Activated CD8-positive, alpha-beta T cell treated with anti-CD3 and anti-CD28 coated beads, Interleukin-2, amount 10 ng/mL, durations not matched to agents 7 days and 5 days (primary cell): Measurements from ENCODE around the gene ERC1. TPM values are rescaled to one million over a fixed set of nuclear protein-coding genes. Genes with fewer than 3 reads are reported as not detected.
"Not testable (repeated sequence)": the region's sequence is repeated elsewhere in the genome, so short reads cannot be mapped to it uniquely, and the experiment has no call there.

Source experiments
- ATAC-seq: fragments of 150-1000 bp; cut with Tn5 transposase; one replicate; pipeline ENCODE4 v1.10.0; 2021; ENCODE audit warnings: moderate library complexity
- CTCF ChIA-PET: fragments of 350-600 bp; sonication (Branson Sonifier 250); formaldehyde crosslinking; loops from one replicate; lab custom pipeline; 2021; ENCODE audit warnings: antibody characterized with exemption; lab: Charles Lee
- POLR2A ChIA-PET: fragments of 350-600 bp; sonication (Branson Sonifier 250); formaldehyde crosslinking; loops from one replicate; lab custom pipeline; 2021; ENCODE audit warnings: antibody characterized with exemption; lab: Charles Lee
- DNase-seq: peaks from one replicate; pipeline ENCODE4 v3.0.0-alpha.2; 2020
- H3K27ac Mint-ChIP-seq: one replicate; pipeline ENCODE4 v1.8.0; 2021; ENCODE audit warnings: mild to moderate bottlenecking, mixed read lengths
- H3K27me3 Mint-ChIP-seq: one replicate; pipeline ENCODE4 v1.8.0; 2021; ENCODE audit warnings: low read depth, mixed read lengths
- H3K36me3 Mint-ChIP-seq: one replicate; pipeline ENCODE4 v1.8.0; 2021; ENCODE audit warnings: low read depth, mixed read lengths
- H3K4me1 Mint-ChIP-seq: one replicate; pipeline ENCODE4 v1.8.0; 2021; ENCODE audit warnings: low read depth, mixed read lengths
- H3K4me3 Mint-ChIP-seq: one replicate; pipeline ENCODE4 v1.8.0; 2021; ENCODE audit warnings: mild to moderate bottlenecking, mixed read lengths
- H3K9me3 Mint-ChIP-seq: one replicate; pipeline ENCODE4 v1.8.0; 2022; ENCODE audit warnings: mixed read lengths; ENCODE audit not compliant: insufficient read depth
- total RNA-seq, 2 experiments: library from RNA; stranded (reverse); gene quantifications; one replicate each; pipeline ENCODE4 v1.2.3, GENCODE V29; 2021

The ERC1 gene
- total RNA-seq, 2 experiments from 2014 or later, result 25.2 to 32.9 TPM

- Mint-ChIP-seq H3K36me3 (no peaks in the 10 kb centered on the region), H3K27me3 (no peaks in the 10 kb centered on the region), H3K9me3 (no peaks in the 10 kb centered on the region), H3K27ac (no peak overlapping the region), H3K4me3 (no peak overlapping the region), H3K4me1 (peaks cover 17% of the 10 kb centered on the region)
- ChIA-PET POLR2A (no interaction called here), CTCF (interaction anchor here (6.0 kb wide), 1 partner anchor 15 kb away, joined by 43 read pairs; no protein-coding TSS in a partner anchor)
- no peak for DNase-seq
- ATAC-seq, result no peak
These were observed 141.3 kb downstream of the ERC1 start for GRCh38 chr12:1132311-1132710.

GRCh38 chr12:1138691-1139090 is 147.7 kb downstream of the ERC1 start:
- ChIA-PET CTCF (no interaction called here), POLR2A (no interaction called here)
- H3K4me3 Mint-ChIP-seq, result no peak overlapping the region
- ATAC-seq (no peak), DNase-seq (no peak)
- H3K27me3 Mint-ChIP-seq, result no peaks in the 10 kb centered on the region
- no peaks in the 10 kb centered on the region for H3K9me3 Mint-ChIP-seq
- no peaks in the 10 kb centered on the region for H3K4me1 Mint-ChIP-seq
- H3K36me3 Mint-ChIP-seq, result no peaks in the 10 kb centered on the region
- H3K27ac Mint-ChIP-seq, result no peak overlapping the region

GRCh38 chr12:1146758-1147157 is 155.7 kb downstream of the ERC1 start:
- CTCF ChIA-PET, POLR2A ChIA-PET, H3K4me1 Mint-ChIP-seq, DNase-seq, H3K27me3 Mint-ChIP-seq, H3K9me3 Mint-ChIP-seq, H3K36me3 Mint-ChIP-seq, H3K27ac Mint-ChIP-seq, ATAC-seq, H3K4me3 Mint-ChIP-seq: not testable (repeated sequence)

GRCh38 chr12:1147821-1148220 is 156.8 kb downstream of the ERC1 start:
- ChIA-PET POLR2A (no interaction called here), CTCF (no interaction called here)
- Mint-ChIP-seq H3K36me3 (peaks cover 4% of the 10 kb centered on the region), H3K27me3 (no peaks in the 10 kb centered on the region), H3K4me1 (peaks cover 4% of the 10 kb centered on the region), H3K27ac (no peak overlapping the region), H3K4me3 (no peak overlapping the region), H3K9me3 (no peaks in the 10 kb centered on the region)
- ATAC-seq (no peak), DNase-seq (no peak)

- Mint-ChIP-seq H3K36me3 (no peaks in the 10 kb centered on the region), H3K4me3 (no peak overlapping the region)
These were observed 166.0 kb downstream of the ERC1 start for GRCh38 chr12:1157046-1157445.

GRCh38 chr12:1161197-1161596 is 170.2 kb downstream of the ERC1 start:
- H3K9me3 Mint-ChIP-seq, result no peaks in the 10 kb centered on the region
- H3K4me1 Mint-ChIP-seq, result no peaks in the 10 kb centered on the region
- H3K4me3 Mint-ChIP-seq, result no peak overlapping the region
- no peaks in the 10 kb centered on the region for H3K36me3 Mint-ChIP-seq
- no peak for DNase-seq
- no peak for ATAC-seq
- no peak overlapping the region for H3K27ac Mint-ChIP-seq
- H3K27me3 Mint-ChIP-seq, result no peaks in the 10 kb centered on the region
- ChIA-PET POLR2A (no interaction called here), CTCF (interaction anchor here (1.4 kb wide), 1 partner anchor 8 kb away, joined by 3 read pairs; no protein-coding TSS in a partner anchor)

More at GRCh38 chr12:1157046-1157445, 166.0 kb downstream of the ERC1 start:
- peaks cover 4% of the 10 kb centered on the region for H3K4me1 Mint-ChIP-seq
- CTCF ChIA-PET, result interaction anchor here (1.1 kb wide), 1 partner anchor 39 kb away, joined by 3 read pairs; no protein-coding TSS in a partner anchor
- ATAC-seq (no peak), DNase-seq (no peak)
- H3K27ac Mint-ChIP-seq, result no peak overlapping the region
- H3K27me3 Mint-ChIP-seq, result no peaks in the 10 kb centered on the region
- H3K9me3 Mint-ChIP-seq, result no peaks in the 10 kb centered on the region
- POLR2A ChIA-PET, result no interaction called here

GRCh38 chr12:1162081-1162760 is 171.2 kb downstream of the ERC1 start:
- POLR2A ChIA-PET, result no interaction called here
- CTCF ChIA-PET, result interaction anchor here (1.2 to 1.4 kb wide), 2 partner anchors 9 to 44 kb away, joined by 3 to 5 read pairs; no protein-coding TSS in a partner anchor
- H3K4me1 Mint-ChIP-seq, result no peaks in the 10 kb centered on the region
- H3K27me3 Mint-ChIP-seq, result no peaks in the 10 kb centered on the region
- ATAC-seq (no peak), DNase-seq (no peak)
- H3K27ac Mint-ChIP-seq, result no peak overlapping the region
- H3K36me3 Mint-ChIP-seq, result no peaks in the 10 kb centered on the region
- no peaks in the 10 kb centered on the region for H3K9me3 Mint-ChIP-seq
- H3K4me3 Mint-ChIP-seq, result no peak overlapping the region

GRCh38 chr12:1167784-1168183 is 176.8 kb downstream of the ERC1 start:
- Mint-ChIP-seq H3K9me3 (no peaks in the 10 kb centered on the region), H3K36me3 (no peaks in the 10 kb centered on the region), H3K4me1 (no peaks in the 10 kb centered on the region), H3K27ac (no peak overlapping the region), H3K4me3 (no peak overlapping the region), H3K27me3 (no peaks in the 10 kb centered on the region)
- DNase-seq (no peak), ATAC-seq (no peak)
- CTCF ChIA-PET, result no interaction called here
- POLR2A ChIA-PET, result no interaction called here

- Mint-ChIP-seq H3K4me1 (no peaks in the 10 kb centered on the region), H3K9me3 (no peaks in the 10 kb centered on the region), H3K4me3 (no peak overlapping the region), H3K36me3 (no peaks in the 10 kb centered on the region), H3K27me3 (no peaks in the 10 kb centered on the region), H3K27ac (no peak overlapping the region)
- DNase-seq, result no peak
- ATAC-seq, result no peak
- ChIA-PET POLR2A (no interaction called here), CTCF (interaction anchor here (2.6 kb wide), 1 partner anchor 52 kb away, joined by 6 read pairs; no protein-coding TSS in a partner anchor)
These were observed 179.4 kb downstream of the ERC1 start for GRCh38 chr12:1170411-1170810.

- H3K27ac Mint-ChIP-seq, result no peak overlapping the region
- H3K4me1 Mint-ChIP-seq, result no peaks in the 10 kb centered on the region
- H3K27me3 Mint-ChIP-seq, result no peaks in the 10 kb centered on the region
- no peaks in the 10 kb centered on the region for H3K9me3 Mint-ChIP-seq
- peaks cover 5% of the 10 kb centered on the region for H3K36me3 Mint-ChIP-seq
- no peak for ATAC-seq
- ChIA-PET POLR2A (no interaction called here), CTCF (interaction anchor here (2.6 kb wide), 1 partner anchor 54 kb away, joined by 6 read pairs; no protein-coding TSS in a partner anchor)
- H3K4me3 Mint-ChIP-seq, result no peak overlapping the region
- DNase-seq, result no peak
These were observed 180.8 kb downstream of the ERC1 start for GRCh38 chr12:1171657-1172408.

- POLR2A ChIA-PET, result no interaction called here
- Mint-ChIP-seq H3K4me3 (no peak overlapping the region), H3K27me3 (no peaks in the 10 kb centered on the region)
These were observed 183.0 kb downstream of the ERC1 start for GRCh38 chr12:1173781-1174617.

More at GRCh38 chr12:1173781-1174617, 183.0 kb downstream of the ERC1 start:
- H3K4me1 Mint-ChIP-seq, result no peaks in the 10 kb centered on the region
- no peak for ATAC-seq
- CTCF ChIA-PET, result no interaction called here
- no peak for DNase-seq
- H3K27ac Mint-ChIP-seq, result no peak overlapping the region
- no peaks in the 10 kb centered on the region for H3K9me3 Mint-ChIP-seq
- H3K36me3 Mint-ChIP-seq, result peaks cover 5% of the 10 kb centered on the region
